Fibroblast of villous mesenchyme (primary cell): ENCODE results near the gene AAK1. TPM values are rescaled to one million over a fixed set of nuclear protein-coding genes. Genes with fewer than 3 reads are reported as not detected.
"Not testable (repeated sequence)": the region's sequence is repeated elsewhere in the genome, so short reads cannot be mapped to it uniquely, and the experiment has no call there.

Experiments used
- DNase-seq: peaks from one replicate; pipeline ENCODE4 v3.0.0-alpha.2; 2010; ENCODE audit warnings: low read depth
- H3K4me3 ChIP-seq: 2 replicates; pipeline ENCODE4 v1.5.1; 2011; ENCODE audit warnings: low read depth, mild to moderate bottlenecking, low read length
- total RNA-seq: library from RNA; depleted of rRNA; stranded (reverse); fragments of >200 nt; gene quantifications from 2 replicates; pipeline ENCODE4 v1.2.3, GENCODE V29; 2012
- TF ChIP-seq, protein P1 (sequence below): IDR thresholded peaks from 2 replicates; pipeline ENCODE4 v1.5.1; 2012; ENCODE audit warnings: low read depth, mild to moderate bottlenecking, low read length; ENCODE audit not compliant: insufficient read depth

Gene AAK1
- total RNA-seq, 1 donor, result 68.2 TPM

DNA sequence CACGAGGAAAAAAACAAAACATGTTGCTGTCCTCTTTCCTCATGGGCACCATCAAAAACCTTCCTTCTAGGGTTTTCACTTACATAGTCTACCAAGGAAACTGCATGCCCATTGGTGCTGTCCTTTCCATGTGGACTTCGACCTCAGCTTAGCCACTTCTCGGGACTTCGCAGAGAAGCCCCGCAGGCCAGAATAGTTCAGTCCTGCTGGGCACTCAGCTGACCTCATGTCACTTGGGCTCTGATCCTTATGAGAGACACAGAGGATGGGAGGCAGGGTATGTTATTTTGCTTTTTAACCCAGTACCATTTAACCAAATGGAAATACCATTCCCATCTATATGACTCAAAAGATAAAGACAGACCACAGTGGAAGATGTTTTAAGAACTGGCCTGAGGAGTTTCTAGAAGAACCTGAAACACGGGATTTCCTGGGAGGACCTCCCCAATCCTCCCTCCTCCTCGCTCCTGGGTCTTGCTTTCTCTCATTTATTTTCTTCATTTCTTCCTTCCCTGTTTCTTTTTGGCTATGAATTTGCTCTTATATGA is 28.4 kb downstream of the AAK1 start:
- TF ChIP-seq, protein P1, sequence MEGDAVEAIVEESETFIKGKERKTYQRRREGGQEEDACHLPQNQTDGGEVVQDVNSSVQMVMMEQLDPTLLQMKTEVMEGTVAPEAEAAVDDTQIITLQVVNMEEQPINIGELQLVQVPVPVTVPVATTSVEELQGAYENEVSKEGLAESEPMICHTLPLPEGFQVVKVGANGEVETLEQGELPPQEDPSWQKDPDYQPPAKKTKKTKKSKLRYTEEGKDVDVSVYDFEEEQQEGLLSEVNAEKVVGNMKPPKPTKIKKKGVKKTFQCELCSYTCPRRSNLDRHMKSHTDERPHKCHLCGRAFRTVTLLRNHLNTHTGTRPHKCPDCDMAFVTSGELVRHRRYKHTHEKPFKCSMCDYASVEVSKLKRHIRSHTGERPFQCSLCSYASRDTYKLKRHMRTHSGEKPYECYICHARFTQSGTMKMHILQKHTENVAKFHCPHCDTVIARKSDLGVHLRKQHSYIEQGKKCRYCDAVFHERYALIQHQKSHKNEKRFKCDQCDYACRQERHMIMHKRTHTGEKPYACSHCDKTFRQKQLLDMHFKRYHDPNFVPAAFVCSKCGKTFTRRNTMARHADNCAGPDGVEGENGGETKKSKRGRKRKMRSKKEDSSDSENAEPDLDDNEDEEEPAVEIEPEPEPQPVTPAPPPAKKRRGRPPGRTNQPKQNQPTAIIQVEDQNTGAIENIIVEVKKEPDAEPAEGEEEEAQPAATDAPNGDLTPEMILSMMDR, result no peak
- DNase-seq, result no peak
- H3K4me3 ChIP-seq, result no peak overlapping the region

DNA sequence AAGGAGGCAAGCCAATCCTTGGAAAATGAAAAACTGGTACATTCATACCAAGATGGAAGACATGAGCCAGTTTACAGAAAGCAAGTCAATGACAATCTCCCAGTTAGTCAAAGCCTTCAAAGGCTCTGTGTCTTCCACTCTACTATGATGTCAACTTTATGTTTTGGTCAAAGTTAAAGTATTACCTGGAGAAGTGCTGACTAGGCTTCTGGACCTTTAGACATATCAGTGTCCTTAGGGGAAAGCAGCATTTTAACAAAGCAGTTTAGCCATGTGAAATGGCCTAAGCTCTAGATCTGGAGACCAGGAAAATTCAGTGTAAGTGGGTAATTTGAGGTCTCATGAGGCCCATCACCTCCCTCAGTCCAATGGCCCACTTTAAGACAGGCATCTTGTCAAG is 30.8 kb downstream of the AAK1 start:
- TF ChIP-seq, protein P1, result no peak
- no peak overlapping the region for H3K4me3 ChIP-seq
- no peak for DNase-seq

DNA sequence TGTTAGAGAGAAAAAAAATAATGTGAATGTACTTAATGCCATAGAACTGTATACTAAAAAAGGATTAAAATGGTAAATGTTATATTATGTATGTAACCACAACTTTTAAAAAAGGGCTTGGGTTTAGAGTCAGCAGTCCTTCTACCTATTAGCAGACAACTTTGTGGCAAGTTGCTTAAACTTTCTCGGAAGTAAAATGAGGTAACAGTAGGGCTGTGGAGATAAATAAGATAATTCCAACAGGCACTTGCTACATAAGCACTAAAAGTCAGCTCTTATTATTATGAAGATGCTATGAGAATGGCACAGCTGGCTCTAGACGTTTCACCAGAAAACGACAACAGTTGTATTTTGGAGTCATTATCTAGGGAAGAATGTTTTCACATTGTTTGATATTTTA is 31.3 kb downstream of the AAK1 start:
- no peak for DNase-seq
- no peak overlapping the region for H3K4me3 ChIP-seq
- TF ChIP-seq, protein P1, result no peak

DNA sequence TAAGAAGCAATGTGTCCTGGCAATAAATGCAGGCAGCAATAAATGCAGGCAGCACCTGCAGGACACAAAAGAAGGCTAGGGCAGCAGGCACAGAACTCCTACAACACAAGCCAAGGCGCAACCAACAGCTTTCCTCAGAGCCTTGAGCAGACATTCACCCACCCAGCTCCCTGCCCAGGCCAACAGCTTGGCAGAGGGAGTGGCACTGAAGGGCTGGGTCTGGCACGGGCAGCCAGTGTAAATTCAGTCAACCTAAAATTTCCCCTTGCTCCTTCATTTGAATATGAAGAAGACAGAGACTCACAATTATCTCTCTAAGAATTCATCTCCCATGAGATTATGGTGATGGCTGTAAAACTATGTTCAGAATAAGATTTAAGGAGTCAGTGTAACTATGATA is 35.4 kb downstream of the AAK1 start:
- no peak for DNase-seq
- TF ChIP-seq, protein P1, result no peak
- H3K4me3 ChIP-seq, result no peak overlapping the region

DNA sequence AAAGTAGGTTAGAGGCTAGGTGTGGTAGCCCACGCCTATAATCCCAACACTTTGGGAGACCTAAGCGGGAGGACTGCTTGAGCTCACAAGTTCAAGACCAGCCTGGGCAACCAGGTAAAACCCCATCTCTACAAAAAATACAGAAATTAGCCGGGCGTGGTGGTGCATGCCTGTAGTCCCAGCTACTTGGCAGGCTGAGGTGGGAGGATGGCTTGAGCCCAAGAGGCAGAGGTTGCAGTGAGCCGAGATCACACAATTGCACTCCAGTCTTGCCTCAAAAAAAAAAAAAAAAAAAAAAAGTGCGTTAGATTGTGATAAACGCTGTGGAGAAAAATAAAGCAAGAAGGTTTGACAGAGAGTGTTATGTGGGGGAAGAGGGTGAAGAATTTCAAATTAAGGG is 36.8 kb downstream of the AAK1 start:
- DNase-seq, H3K4me3 ChIP-seq: not testable (repeated sequence)

DNA sequence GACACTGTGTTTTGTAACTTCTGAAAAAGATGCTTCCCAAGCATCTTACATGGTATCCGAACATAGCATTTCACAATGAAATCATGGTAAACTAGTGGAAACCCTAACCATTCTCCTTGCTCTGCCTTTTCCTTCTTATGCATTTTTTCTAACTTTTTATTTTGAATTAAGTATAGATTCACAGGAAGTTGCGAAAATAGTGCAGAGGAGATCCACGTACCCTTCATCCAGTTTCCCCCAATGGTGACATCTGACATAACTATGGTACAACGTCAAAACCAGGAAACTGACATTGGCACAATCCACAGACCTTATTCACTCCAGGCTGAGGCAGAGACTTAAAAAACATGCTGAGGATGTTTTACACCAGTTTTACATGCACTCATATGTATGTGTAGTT is 38.3 kb downstream of the AAK1 start:
- TF ChIP-seq, protein P1, result no peak
- DNase-seq, result no peak

DNA sequence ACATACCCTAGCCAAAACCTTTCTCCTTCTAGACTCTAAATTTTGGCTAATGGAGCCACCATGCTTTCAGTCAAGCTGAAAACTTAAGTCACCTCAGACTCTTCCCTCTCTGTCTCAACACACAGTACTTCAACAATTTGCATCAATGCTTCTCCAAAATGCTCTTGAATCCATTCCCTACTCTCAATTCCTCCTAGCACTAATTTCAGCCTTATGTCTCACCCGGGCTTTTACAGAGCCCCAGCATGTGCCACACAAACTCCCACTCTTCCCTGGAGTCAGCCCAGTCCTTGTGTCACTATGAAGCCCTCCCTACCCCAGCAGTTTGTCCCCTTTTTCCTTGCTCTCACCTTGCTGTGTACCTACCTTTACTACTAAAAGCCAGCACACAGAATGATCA is 38.7 kb downstream of the AAK1 start:
- DNase-seq, result no peak
- TF ChIP-seq, protein P1, result no peak
- no peak overlapping the region for H3K4me3 ChIP-seq

More for the DNA sequence above, 38.3 kb downstream of the AAK1 start:
- H3K4me3 ChIP-seq, result no peak overlapping the region
